GM12892 (cell line): ENCODE measurements around the gene GTPBP10.

Experiments used
- POLR2A ChIP-seq: IDR thresholded peaks from 2 replicates; pipeline ENCODE4 v1.6.1; 2011; ENCODE audit warnings: low read depth, low read length, control low read depth
- POLR2AphosphoS5 ChIP-seq: IDR thresholded peaks from 2 replicates; pipeline ENCODE4 v1.6.1; 2011; ENCODE audit warnings: low read depth, low read length, control low read depth

DNA sequence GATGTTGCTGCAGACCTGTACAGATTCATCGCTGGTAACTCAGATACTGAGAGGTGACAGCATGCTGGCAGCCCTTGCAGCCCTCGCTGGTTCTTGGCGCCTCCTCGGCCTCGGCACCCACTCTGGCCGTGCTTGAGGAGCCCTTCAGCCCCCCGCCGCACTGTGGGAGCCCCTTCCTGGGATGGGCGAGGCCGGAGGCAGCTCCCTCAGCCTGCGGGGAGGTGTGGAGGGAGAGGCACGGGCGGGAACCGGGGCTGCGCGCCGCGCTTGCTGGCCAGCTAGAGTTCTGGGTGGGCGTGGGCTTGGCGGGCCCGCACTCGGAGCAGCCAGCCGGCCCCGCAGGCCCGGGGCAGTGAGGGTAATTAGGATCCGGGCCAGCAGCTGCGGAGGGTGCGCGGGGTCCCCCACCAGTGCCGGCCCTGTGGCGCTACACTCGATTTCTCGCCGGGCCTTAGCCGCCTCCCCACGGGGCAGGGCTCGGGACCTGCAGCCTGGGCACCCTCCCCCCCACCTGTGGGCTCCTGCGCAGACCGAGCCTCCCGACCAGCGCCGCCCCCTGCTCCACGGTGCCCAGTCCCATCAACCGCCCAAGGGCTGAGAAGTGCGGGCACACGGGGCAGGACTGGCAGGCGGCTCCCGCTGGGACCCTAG, 12.2 kb upstream of the GTPBP10 start:
- TF ChIP-seq POLR2AphosphoS5 (no peak), POLR2A (no peak)
